Panc1 (cell line): Measurements from ENCODE around the gene ADSS1.

Source experiments
- CTCF ChIP-seq: fragments of 450-650 bp; IDR thresholded peaks from 2 replicates; pipeline ENCODE4 v1.5.1; 2017; ENCODE audit warnings: mild to moderate bottlenecking
- POLR2AphosphoS5 ChIP-seq: IDR thresholded peaks from 2 replicates; pipeline ENCODE4 v1.6.1; 2012; ENCODE audit warnings: mild to moderate bottlenecking, low read depth, low read length, moderate library complexity
- TCF7L2 ChIP-seq: IDR thresholded peaks from 2 replicates; pipeline ENCODE4 v1.6.1; 2011; ENCODE audit warnings: mild to moderate bottlenecking, low read depth, low read length, inconsistent platforms
- TF ChIP-seq, protein P1 (sequence below), 2 experiments: IDR thresholded peaks; 2 replicates each; pipeline ENCODE4 v1.6.1; 2011 to 2012; ENCODE audit warnings: low read depth in 2 of 2, control low read depth in 1 of 2, low read length in 1 of 2, mild to moderate bottlenecking in 1 of 2, moderate library complexity in 1 of 2; ENCODE audit not compliant: insufficient read depth in 1 of 2

GRCh38 chr14:104692261-104692938 lies 31.6 kb upstream of the ADSS1 start:
- TF ChIP-seq CTCF, result no peak
- no peak for TF ChIP-seq POLR2AphosphoS5
- no peak for TF ChIP-seq TCF7L2
- TF ChIP-seq, protein P1, sequence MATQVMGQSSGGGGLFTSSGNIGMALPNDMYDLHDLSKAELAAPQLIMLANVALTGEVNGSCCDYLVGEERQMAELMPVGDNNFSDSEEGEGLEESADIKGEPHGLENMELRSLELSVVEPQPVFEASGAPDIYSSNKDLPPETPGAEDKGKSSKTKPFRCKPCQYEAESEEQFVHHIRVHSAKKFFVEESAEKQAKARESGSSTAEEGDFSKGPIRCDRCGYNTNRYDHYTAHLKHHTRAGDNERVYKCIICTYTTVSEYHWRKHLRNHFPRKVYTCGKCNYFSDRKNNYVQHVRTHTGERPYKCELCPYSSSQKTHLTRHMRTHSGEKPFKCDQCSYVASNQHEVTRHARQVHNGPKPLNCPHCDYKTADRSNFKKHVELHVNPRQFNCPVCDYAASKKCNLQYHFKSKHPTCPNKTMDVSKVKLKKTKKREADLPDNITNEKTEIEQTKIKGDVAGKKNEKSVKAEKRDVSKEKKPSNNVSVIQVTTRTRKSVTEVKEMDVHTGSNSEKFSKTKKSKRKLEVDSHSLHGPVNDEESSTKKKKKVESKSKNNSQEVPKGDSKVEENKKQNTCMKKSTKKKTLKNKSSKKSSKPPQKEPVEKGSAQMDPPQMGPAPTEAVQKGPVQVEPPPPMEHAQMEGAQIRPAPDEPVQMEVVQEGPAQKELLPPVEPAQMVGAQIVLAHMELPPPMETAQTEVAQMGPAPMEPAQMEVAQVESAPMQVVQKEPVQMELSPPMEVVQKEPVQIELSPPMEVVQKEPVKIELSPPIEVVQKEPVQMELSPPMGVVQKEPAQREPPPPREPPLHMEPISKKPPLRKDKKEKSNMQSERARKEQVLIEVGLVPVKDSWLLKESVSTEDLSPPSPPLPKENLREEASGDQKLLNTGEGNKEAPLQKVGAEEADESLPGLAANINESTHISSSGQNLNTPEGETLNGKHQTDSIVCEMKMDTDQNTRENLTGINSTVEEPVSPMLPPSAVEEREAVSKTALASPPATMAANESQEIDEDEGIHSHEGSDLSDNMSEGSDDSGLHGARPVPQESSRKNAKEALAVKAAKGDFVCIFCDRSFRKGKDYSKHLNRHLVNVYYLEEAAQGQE (IDR thresholded peaks at IDR 0.05; ENCODE audit: insufficient read depth in 1 of 2, low read depth in 2 of 2, low read length in 1 of 2), result no peak
